Measurements from ENCODE around the gene PROSER3.

- TF ChIP-seq CTCF (IDR thresholded peaks at IDR 0.05), result no peak
- TF ChIP-seq POLR2AphosphoS5 (IDR thresholded peaks at IDR 0.05), result no peak
- no peak for TF ChIP-seq EP300 (IDR thresholded peaks at IDR 0.05)
Observed at GRCh38 chr19:35792312-35792711, 34.3 kb downstream of the PROSER3 start.

Data from suprapubic skin (tissue), 4 donors.